ENCODE measurements around the gene ADCY1.

The ADCY1 gene

GRCh38 chr7:45638916-45639315 is 64.7 kb downstream of the ADCY1 start:
- no peaks in the 10 kb centered on the region for H3K27me3 ChIP-seq (ENCODE audit: insufficient read depth, low read length, poor library complexity, severe bottlenecking)
- H3K36me3 ChIP-seq (ENCODE audit: insufficient read depth, low read length), result no peaks in the 10 kb centered on the region
- H3K4me2 ChIP-seq (ENCODE audit: low read depth, low read length, poor library complexity, severe bottlenecking), result no peak overlapping the region
- no peaks in the 10 kb centered on the region for H4K20me1 ChIP-seq (ENCODE audit: insufficient read depth, low read length, poor library complexity, severe bottlenecking)
- H3K9me2 ChIP-seq (replicated peaks; ENCODE audit: low read depth, low read length), result no peaks in the 10 kb centered on the region
- no peaks in the 10 kb centered on the region for H3K9me3 ChIP-seq (ENCODE audit: insufficient read depth, low read depth, low read length)
- TF ChIP-seq CTCF (conservative IDR thresholded peaks at IDR 0.05; ENCODE audit: low read length) (no peak), EZH2phosphoT487 (IDR thresholded peaks at IDR 0.05; ENCODE audit: borderline replicate concordance) (no peak)
- no peaks in the 10 kb centered on the region for H3F3A ChIP-seq (ENCODE audit: low read depth)
- no peak overlapping the region for H3K4me3 ChIP-seq (ENCODE audit: low read length, poor library complexity, severe bottlenecking)
- H3K4me1 ChIP-seq (ENCODE audit: insufficient read depth, low read length, poor library complexity, severe bottlenecking), result no peaks in the 10 kb centered on the region
- no peak overlapping the region for H3K9ac ChIP-seq (ENCODE audit: low read depth, low read length, poor library complexity, severe bottlenecking)
- no peaks in the 10 kb centered on the region for H3K79me2 ChIP-seq (ENCODE audit: insufficient read depth, low read length)
- H2AFZ ChIP-seq (ENCODE audit: low read length), result no peak overlapping the region

GRCh38 chr7:45642044-45642443 is 67.9 kb downstream of the ADCY1 start:
- no peak overlapping the region for H2AFZ ChIP-seq (ENCODE audit: low read length)
- no peak overlapping the region for H3K9ac ChIP-seq (ENCODE audit: low read depth, low read length, poor library complexity, severe bottlenecking)
- H3K4me3 ChIP-seq (ENCODE audit: low read length, poor library complexity, severe bottlenecking), result no peak overlapping the region
- no peaks in the 10 kb centered on the region for H3K9me3 ChIP-seq (ENCODE audit: insufficient read depth, low read depth, low read length)
- H3F3A ChIP-seq (ENCODE audit: low read depth), result no peaks in the 10 kb centered on the region
- H3K36me3 ChIP-seq (ENCODE audit: insufficient read depth, low read length), result no peaks in the 10 kb centered on the region
- H3K9me2 ChIP-seq (replicated peaks; ENCODE audit: low read depth, low read length), result no peaks in the 10 kb centered on the region
- no peaks in the 10 kb centered on the region for H4K20me1 ChIP-seq (ENCODE audit: insufficient read depth, low read length, poor library complexity, severe bottlenecking)
- no peaks in the 10 kb centered on the region for H3K4me1 ChIP-seq (ENCODE audit: insufficient read depth, low read length, poor library complexity, severe bottlenecking)
- H3K4me2 ChIP-seq (ENCODE audit: low read depth, low read length, poor library complexity, severe bottlenecking), result no peak overlapping the region
- TF ChIP-seq CTCF (conservative IDR thresholded peaks at IDR 0.05; ENCODE audit: low read length), result no peak
- no peak for TF ChIP-seq EZH2phosphoT487 (IDR thresholded peaks at IDR 0.05; ENCODE audit: borderline replicate concordance)
- no peaks in the 10 kb centered on the region for H3K27me3 ChIP-seq (ENCODE audit: insufficient read depth, low read length, poor library complexity, severe bottlenecking)
- H3K79me2 ChIP-seq (ENCODE audit: insufficient read depth, low read length), result no peaks in the 10 kb centered on the region

- H3F3A ChIP-seq (ENCODE audit: low read depth), result no peaks in the 10 kb centered on the region
- no peaks in the 10 kb centered on the region for H3K9me3 ChIP-seq (ENCODE audit: insufficient read depth, low read depth, low read length)
- H3K4me1 ChIP-seq (ENCODE audit: insufficient read depth, low read length, poor library complexity, severe bottlenecking), result no peaks in the 10 kb centered on the region
- no peaks in the 10 kb centered on the region for H4K20me1 ChIP-seq (ENCODE audit: insufficient read depth, low read length, poor library complexity, severe bottlenecking)
- no peaks in the 10 kb centered on the region for H3K36me3 ChIP-seq (ENCODE audit: insufficient read depth, low read length)
- H3K4me2 ChIP-seq (ENCODE audit: low read depth, low read length, poor library complexity, severe bottlenecking), result no peak overlapping the region
- no peaks in the 10 kb centered on the region for H3K9me2 ChIP-seq (replicated peaks; ENCODE audit: low read depth, low read length)
- no peak overlapping the region for H2AFZ ChIP-seq (ENCODE audit: low read length)
- no peak overlapping the region for H3K4me3 ChIP-seq (ENCODE audit: low read length, poor library complexity, severe bottlenecking)
- TF ChIP-seq EZH2phosphoT487 (IDR thresholded peaks at IDR 0.05; ENCODE audit: borderline replicate concordance), result no peak
- TF ChIP-seq CTCF (conservative IDR thresholded peaks at IDR 0.05; ENCODE audit: low read length), result no peak
- no peak overlapping the region for H3K9ac ChIP-seq (ENCODE audit: low read depth, low read length, poor library complexity, severe bottlenecking)
- H3K27me3 ChIP-seq (ENCODE audit: insufficient read depth, low read length, poor library complexity, severe bottlenecking), result no peaks in the 10 kb centered on the region
- no peaks in the 10 kb centered on the region for H3K79me2 ChIP-seq (ENCODE audit: insufficient read depth, low read length)
Observed at GRCh38 chr7:45643630-45644029, 69.5 kb downstream of the ADCY1 start.

All from Loucy (cell line).